IMR-90 (cell line): ENCODE measurements around the gene MAGI2. TPM values are rescaled to one million over a fixed set of nuclear protein-coding genes. Genes with fewer than 3 reads are reported as not detected.

Source experiments
- ATAC-seq: fragments of 200-7000 bp; cut with Tn5 transposase; 2 replicates; pipeline ENCODE4 v1.9.1; 2020; ENCODE audit warnings: low read depth, mild to moderate bottlenecking, moderate library complexity
- BruUV-seq: library from RNA; stranded (reverse); fragments of 400-500 nt; replicated peaks from 2 replicates; lab custom pipeline; 2021; lab: Mats Ljungman, UMichigan
- CTCF ChIA-PET: fragments of 300-600 bp; formaldehyde crosslinking; extraction: SDS; loops from one replicate; lab custom pipeline; 2021; ENCODE audit warnings: antibody characterized with exemption; lab: Yijun Ruan, JAX
- POLR2A ChIA-PET: fragments of 300-600 bp; sonication (Branson Sonifier 250); formaldehyde crosslinking; loops from one replicate; lab custom pipeline; 2022; ENCODE audit warnings: antibody characterized with exemption; ENCODE audit not compliant: unreplicated experiment; lab: Charles Lee
- DNase-seq: peaks from one replicate; pipeline ENCODE4 v3.0.0; 2013
- H2AFZ ChIP-seq: replicated peaks from 2 replicates; pipeline ENCODE3; 2013; ENCODE audit warnings: low read length, mild to moderate bottlenecking; ENCODE audit not compliant: poor library complexity
- H2AK5ac ChIP-seq: 2 replicates; pipeline ENCODE4 v1.6.1; 2013; ENCODE audit warnings: low read depth, low read length, inconsistent platforms
- H2AK9ac ChIP-seq: replicated peaks from 2 replicates; pipeline ENCODE3; 2013; ENCODE audit warnings: mild to moderate bottlenecking, low read depth, low read length, moderate library complexity; ENCODE audit not compliant: poor library complexity
- H2BK120ac ChIP-seq: 2 replicates; pipeline ENCODE4 v1.6.1; 2013; ENCODE audit warnings: low read depth, low read length, inconsistent platforms
- H2BK15ac ChIP-seq: 3 replicates; pipeline ENCODE4 v1.6.1; 2013; ENCODE audit warnings: low read depth, low read length, inconsistent platforms
- H2BK20ac ChIP-seq: 2 replicates; pipeline ENCODE4 v1.6.1; 2013; ENCODE audit warnings: low read depth, mild to moderate bottlenecking, inconsistent platforms, low read length, moderate library complexity
- H2BK5ac ChIP-seq: 2 replicates; pipeline ENCODE4 v1.6.1; 2013; ENCODE audit warnings: mild to moderate bottlenecking, low read depth, low read length, inconsistent platforms; ENCODE audit not compliant: poor library complexity, severe bottlenecking
- H3K14ac ChIP-seq: replicated peaks from 2 replicates; pipeline ENCODE4 v1.6.1; 2013; ENCODE audit warnings: low read depth, low read length, inconsistent platforms
- H3K18ac ChIP-seq: 2 replicates; pipeline ENCODE4 v1.6.1; 2013; ENCODE audit warnings: low read depth, low read length, control low read depth
- H3K23ac ChIP-seq: 2 replicates; pipeline ENCODE4 v1.6.1; 2013; ENCODE audit warnings: low read depth, low read length, inconsistent platforms
- H3K27ac ChIP-seq: 2 replicates; pipeline ENCODE4 v1.5.1; 2013; ENCODE audit warnings: mild to moderate bottlenecking, control low read depth, low read length; ENCODE audit not compliant: insufficient read depth
- H3K27me3 ChIP-seq: 2 replicates; pipeline ENCODE4 v1.6.1; 2013; ENCODE audit warnings: low read length; ENCODE audit not compliant: control insufficient read depth, insufficient read depth
- H3K36me3 ChIP-seq: 2 replicates; pipeline ENCODE4 v1.6.1; 2013; ENCODE audit warnings: low read length, mixed read lengths; ENCODE audit not compliant: control insufficient read depth, insufficient read depth
- H3K4ac ChIP-seq: 2 replicates; pipeline ENCODE4 v1.6.1; 2013; ENCODE audit warnings: low read depth, low read length, inconsistent platforms
- H3K4me1 ChIP-seq: 2 replicates; pipeline ENCODE4 v1.6.1; 2013; ENCODE audit warnings: low read length, mixed read lengths; ENCODE audit not compliant: control insufficient read depth, insufficient read depth
- H3K4me2 ChIP-seq: 2 replicates; pipeline ENCODE4 v1.6.1; 2013; ENCODE audit warnings: low read depth, mild to moderate bottlenecking, control low read depth, low read length, moderate library complexity
- H3K4me3 ChIP-seq: 2 replicates; pipeline ENCODE4 v1.5.1; 2013; ENCODE audit warnings: low read depth, mild to moderate bottlenecking, control low read depth, low read length, moderate library complexity; ENCODE audit not compliant: insufficient read depth
- H3K56ac ChIP-seq: 2 replicates; pipeline ENCODE4 v1.6.1; 2013; ENCODE audit warnings: low read length, inconsistent platforms; ENCODE audit not compliant: insufficient read depth; ENCODE audit errors: extremely low read depth
- H3K79me1 ChIP-seq, 2 experiments: 2 replicates each; pipeline ENCODE4 v1.6.1; 2013; ENCODE audit warnings: low read length in 2 of 2, inconsistent platforms in 1 of 2, low read depth in 1 of 2
- H3K9ac ChIP-seq: 2 replicates; pipeline ENCODE4 v1.6.1; 2013; ENCODE audit warnings: low read depth, low read length, control low read depth
- H3K9me1 ChIP-seq: 2 replicates; pipeline ENCODE4 v1.6.1; 2013; ENCODE audit warnings: low read length, inconsistent platforms; ENCODE audit not compliant: insufficient read depth
- H3K9me3 ChIP-seq: 2 replicates; pipeline ENCODE4 v1.6.1; 2013; ENCODE audit warnings: low read length; ENCODE audit not compliant: control insufficient read depth, insufficient read depth
- H4K20me1 ChIP-seq: 2 replicates; pipeline ENCODE4 v1.6.1; 2013; ENCODE audit warnings: low read length, inconsistent platforms; ENCODE audit not compliant: insufficient read depth
- H4K5ac ChIP-seq: 2 replicates; pipeline ENCODE4 v1.6.1; 2013; ENCODE audit warnings: mild to moderate bottlenecking, low read depth, low read length, control low read depth
- H4K8ac ChIP-seq, 2 experiments: 2 replicates each; pipeline ENCODE4 v1.6.1; 2013; ENCODE audit warnings: low read depth in 2 of 2, low read length in 2 of 2, control low read depth in 1 of 2, inconsistent platforms in 1 of 2
- H4K91ac ChIP-seq: 2 replicates; pipeline ENCODE4 v1.6.1; 2013; ENCODE audit warnings: low read depth, low read length, inconsistent platforms; ENCODE audit not compliant: insufficient read depth
- BHLHE40 ChIP-seq: fragments of 150-350 bp; IDR thresholded peaks from 2 replicates; pipeline ENCODE4 v1.6.1; 2016; ENCODE audit warnings: mild to moderate bottlenecking, low read depth, low read length
- CEBPB ChIP-seq: IDR thresholded peaks from 2 replicates; pipeline ENCODE4 v1.6.1; 2012; ENCODE audit warnings: low read depth, low read length, improper control_type of control experiment
- CHD1 ChIP-seq: IDR thresholded peaks from 2 replicates; pipeline ENCODE4 v1.6.1; 2012; ENCODE audit warnings: low read depth, low read length, improper control_type of control experiment
- FOS ChIP-seq: fragments of 150-350 bp; IDR thresholded peaks from 2 replicates; pipeline ENCODE4 v1.6.1; 2016; ENCODE audit warnings: low read depth, low read length
- MAFK ChIP-seq: IDR thresholded peaks from 2 replicates; pipeline ENCODE4 v1.6.1; 2012; ENCODE audit warnings: low read depth, low read length, improper control_type of control experiment
- MAZ ChIP-seq: IDR thresholded peaks from 2 replicates; pipeline ENCODE4 v1.6.1; 2012; ENCODE audit warnings: low read depth, mild to moderate bottlenecking, low read length, improper control_type of control experiment, moderate library complexity, borderline replicate concordance
- MXI1 ChIP-seq: IDR thresholded peaks from 2 replicates; pipeline ENCODE4 v1.6.1; 2012; ENCODE audit warnings: low read depth, mild to moderate bottlenecking, low read length, moderate library complexity, borderline replicate concordance
- NFE2L2 ChIP-seq: fragments of 150-350 bp; IDR thresholded peaks from 2 replicates; pipeline ENCODE4 v1.6.1; 2016; ENCODE audit warnings: low read depth, mild to moderate bottlenecking, low read length
- POLR2A ChIP-seq: IDR thresholded peaks from 2 replicates; pipeline ENCODE4 v1.6.1; 2012; ENCODE audit warnings: mild to moderate bottlenecking, low read depth, low read length
- RAD21 ChIP-seq: IDR thresholded peaks from 2 replicates; pipeline ENCODE4 v1.6.1; 2012; ENCODE audit warnings: low read length, improper control_type of control experiment
- RCOR1 ChIP-seq: IDR thresholded peaks from 2 replicates; pipeline ENCODE4 v1.6.1; 2012; ENCODE audit warnings: mild to moderate bottlenecking, low read length, improper control_type of control experiment; ENCODE audit not compliant: insufficient replicate concordance
- RFX5 ChIP-seq: IDR thresholded peaks from 2 replicates; pipeline ENCODE4 v1.8.0; 2012; ENCODE audit warnings: low read depth, mild to moderate bottlenecking, low read length, moderate library complexity
- SMC3 ChIP-seq: fragments of 150-350 bp; IDR thresholded peaks from 2 replicates; pipeline ENCODE4 v1.6.1; 2016; ENCODE audit warnings: low read depth, mild to moderate bottlenecking, antibody characterized with exemption, low read length, moderate library complexity
- whole genome bisulfite sequencing, 2 experiments: methylation state at CpG; one replicate each; pipeline versions ENCODE4 v1.1.5 to v1.1.7; 2013; ENCODE audit warnings: missing lambda C conversion rate in 2 of 2; ENCODE audit not compliant: insufficient read length in 1 of 2; ENCODE audit errors: extremely low coverage in 2 of 2; 5-methylcytosine and 5-hydroxymethylcytosine counted together
- dilution Hi-C: fragments of 300-500 bp; cut with HindIII; formaldehyde crosslinking; loops from one replicate; pipeline ENCODE4 v1.14.3; 2018; ENCODE audit warnings: low sequenced_read_pairs; ENCODE audit not compliant: unreplicated experiment
- in situ Hi-C: fragments of 300-500 bp; cut with MboI; formaldehyde crosslinking; loops from 3 replicates; pipeline ENCODE4 v1.14.3; 2019; ENCODE audit warnings: low sequenced_read_pairs, inconsistent platforms, mixed read lengths
- intact Hi-C: fragments of 100-400 bp; cut with micrococcal nuclease; formaldehyde crosslinking; loops from 2 replicates; pipeline ENCODE4 v1.10.0; 2022
- polyA plus RNA-seq, 3 experiments: library from polyadenylated mRNA; depleted of rRNA; stranded (reverse); fragments of >200 nt; gene quantifications; 2 replicates each; pipeline ENCODE4 v1.2.3, GENCODE V29; 2012; ENCODE audit warnings: low replicate concordance in 1 of 3
- total RNA-seq: library from RNA; depleted of rRNA; stranded (reverse); fragments of >200 nt; gene quantifications from 2 replicates; pipeline ENCODE4 v1.2.3, GENCODE V29; 2012
- TF ChIP-seq, protein P1 (sequence below): fragments of 150-350 bp; IDR thresholded peaks from 2 replicates; pipeline ENCODE4 v1.6.1; 2017; ENCODE audit warnings: mild to moderate bottlenecking, antibody characterized with exemption, low read length, low read depth
- TF ChIP-seq, protein P2 (sequence below): conservative IDR thresholded peaks from 2 replicates; pipeline ENCODE4 v1.5.1; 2012; ENCODE audit warnings: mild to moderate bottlenecking, low read depth, low read length, improper control_type of control experiment
- TF ChIP-seq, protein P3 (sequence below): fragments of 150-350 bp; IDR thresholded peaks from 2 replicates; pipeline ENCODE4 v1.6.1; 2016; ENCODE audit warnings: low read depth, mild to moderate bottlenecking, low read length, moderate library complexity, borderline replicate concordance

MAGI2 gene
- total and polyA plus RNA-seq, 2 of the 4 experiments (the other 2 are of a cell fraction), result 2.5 to 17.9 TPM

DNA sequence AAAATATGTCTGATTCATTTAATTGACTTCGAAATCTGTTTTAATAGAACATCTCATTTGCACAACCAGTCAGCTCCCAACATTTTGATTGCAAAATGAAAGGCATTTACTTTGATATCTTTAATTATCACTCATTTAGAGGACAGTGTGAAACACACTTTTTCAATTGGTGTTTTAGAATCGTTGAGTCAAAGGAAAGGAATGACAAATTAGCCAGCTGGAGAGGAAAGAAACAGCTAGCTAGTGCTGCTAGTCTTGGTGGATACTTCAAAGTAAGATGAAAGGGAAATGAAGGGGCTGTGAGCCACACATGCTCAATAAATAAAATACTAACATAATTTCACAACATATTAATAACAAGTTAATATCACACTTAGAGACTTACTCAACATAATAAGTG lies 1084.7 kb downstream of the MAGI2 start:
- H3K36me3 ChIP-seq, result no peaks in the 10 kb centered on the region
- H3K23ac ChIP-seq, result no peak overlapping the region
- intact Hi-C loops (no loop called here), in situ Hi-C loops (no loop called here), dilution Hi-C loops (no loop called here)
- H2BK5ac ChIP-seq, result no peak overlapping the region
- no peak overlapping the region for H2BK120ac ChIP-seq
- no peak overlapping the region for H2AK5ac ChIP-seq
- H2BK20ac ChIP-seq, result no peak overlapping the region
- DNase-seq (no peak), ATAC-seq (no peak)
- BruUV-seq, result no TSS peak
- H4K91ac ChIP-seq, result no peak overlapping the region
- H3K9me1 ChIP-seq, result no peaks in the 10 kb centered on the region
- H3K14ac ChIP-seq, result no peak overlapping the region
- H3K4ac ChIP-seq, result no peak overlapping the region
- ChIA-PET CTCF (interaction anchor here (0.5 kb wide), 1 partner anchor 302 kb away, joined by 4 read pairs; no protein-coding TSS in a partner anchor), POLR2A (no interaction called here)
- no CpG with 5 or more reads among the region's 2 CpGs for WGBS, 2 experiments
- H3K4me3 ChIP-seq, result no peak overlapping the region
- H2AK9ac ChIP-seq, result no peak overlapping the region
- no peak overlapping the region for H2BK15ac ChIP-seq
- H2AFZ ChIP-seq, result no peak overlapping the region
- no peak overlapping the region for H3K4me2 ChIP-seq
- no peaks in the 10 kb centered on the region for H3K79me1 ChIP-seq
- H4K8ac ChIP-seq, result no peak overlapping the region
- no peak overlapping the region for H4K5ac ChIP-seq
- H3K4me1 ChIP-seq, result no peaks in the 10 kb centered on the region
- no peak overlapping the region for H3K56ac ChIP-seq
- H3K9me3 ChIP-seq, result no peaks in the 10 kb centered on the region
- no peak for TF ChIP-seq MAFK
- no peak for TF ChIP-seq RFX5
- no peak for TF ChIP-seq CHD1
- no peak for TF ChIP-seq FOS
- no peak for TF ChIP-seq SMC3
- TF ChIP-seq MAZ, result no peak
- no peak for TF ChIP-seq POLR2A
- no peak for TF ChIP-seq MXI1
- TF ChIP-seq BHLHE40, result no peak
- TF ChIP-seq, protein P1, sequence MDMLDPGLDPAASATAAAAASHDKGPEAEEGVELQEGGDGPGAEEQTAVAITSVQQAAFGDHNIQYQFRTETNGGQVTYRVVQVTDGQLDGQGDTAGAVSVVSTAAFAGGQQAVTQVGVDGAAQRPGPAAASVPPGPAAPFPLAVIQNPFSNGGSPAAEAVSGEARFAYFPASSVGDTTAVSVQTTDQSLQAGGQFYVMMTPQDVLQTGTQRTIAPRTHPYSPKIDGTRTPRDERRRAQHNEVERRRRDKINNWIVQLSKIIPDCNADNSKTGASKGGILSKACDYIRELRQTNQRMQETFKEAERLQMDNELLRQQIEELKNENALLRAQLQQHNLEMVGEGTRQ, result no peak
- TF ChIP-seq NFE2L2, result no peak
- TF ChIP-seq RCOR1, result no peak
- TF ChIP-seq RAD21, result no peak
- no peak for TF ChIP-seq CEBPB
- TF ChIP-seq, protein P2, sequence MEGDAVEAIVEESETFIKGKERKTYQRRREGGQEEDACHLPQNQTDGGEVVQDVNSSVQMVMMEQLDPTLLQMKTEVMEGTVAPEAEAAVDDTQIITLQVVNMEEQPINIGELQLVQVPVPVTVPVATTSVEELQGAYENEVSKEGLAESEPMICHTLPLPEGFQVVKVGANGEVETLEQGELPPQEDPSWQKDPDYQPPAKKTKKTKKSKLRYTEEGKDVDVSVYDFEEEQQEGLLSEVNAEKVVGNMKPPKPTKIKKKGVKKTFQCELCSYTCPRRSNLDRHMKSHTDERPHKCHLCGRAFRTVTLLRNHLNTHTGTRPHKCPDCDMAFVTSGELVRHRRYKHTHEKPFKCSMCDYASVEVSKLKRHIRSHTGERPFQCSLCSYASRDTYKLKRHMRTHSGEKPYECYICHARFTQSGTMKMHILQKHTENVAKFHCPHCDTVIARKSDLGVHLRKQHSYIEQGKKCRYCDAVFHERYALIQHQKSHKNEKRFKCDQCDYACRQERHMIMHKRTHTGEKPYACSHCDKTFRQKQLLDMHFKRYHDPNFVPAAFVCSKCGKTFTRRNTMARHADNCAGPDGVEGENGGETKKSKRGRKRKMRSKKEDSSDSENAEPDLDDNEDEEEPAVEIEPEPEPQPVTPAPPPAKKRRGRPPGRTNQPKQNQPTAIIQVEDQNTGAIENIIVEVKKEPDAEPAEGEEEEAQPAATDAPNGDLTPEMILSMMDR, result no peak
- TF ChIP-seq, protein P3, sequence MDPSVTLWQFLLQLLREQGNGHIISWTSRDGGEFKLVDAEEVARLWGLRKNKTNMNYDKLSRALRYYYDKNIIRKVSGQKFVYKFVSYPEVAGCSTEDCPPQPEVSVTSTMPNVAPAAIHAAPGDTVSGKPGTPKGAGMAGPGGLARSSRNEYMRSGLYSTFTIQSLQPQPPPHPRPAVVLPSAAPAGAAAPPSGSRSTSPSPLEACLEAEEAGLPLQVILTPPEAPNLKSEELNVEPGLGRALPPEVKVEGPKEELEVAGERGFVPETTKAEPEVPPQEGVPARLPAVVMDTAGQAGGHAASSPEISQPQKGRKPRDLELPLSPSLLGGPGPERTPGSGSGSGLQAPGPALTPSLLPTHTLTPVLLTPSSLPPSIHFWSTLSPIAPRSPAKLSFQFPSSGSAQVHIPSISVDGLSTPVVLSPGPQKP, result no peak
- H4K20me1 ChIP-seq, result no peaks in the 10 kb centered on the region
- no peaks in the 10 kb centered on the region for H3K27me3 ChIP-seq
- no peak overlapping the region for H3K18ac ChIP-seq
- no peak overlapping the region for H3K9ac ChIP-seq
- H3K27ac ChIP-seq, result no peak overlapping the region
